HT-29 (cell line): ENCODE data around the gene CCSER1. TPM values are rescaled to one million over a fixed set of nuclear protein-coding genes. Genes with fewer than 3 reads are reported as not detected.
"Not testable (repeated sequence)": the region's sequence is repeated elsewhere in the genome, so short reads cannot be mapped to it uniquely, and the experiment has no call there.

Experiments used
- DNase-seq: peaks from one replicate; pipeline ENCODE4 v3.0.0-alpha.2; 2015; ENCODE audit warnings: low spot score
- total RNA-seq: library from RNA; depleted of rRNA; stranded (reverse); fragments of >200 nt; shearing (Covaris generic); gene quantifications from 2 replicates; pipeline ENCODE4 v1.2.3, GENCODE V29; 2014

Gene CCSER1
- total RNA-seq, 1 experiment from 2014 or later, result 12.3 TPM

GRCh38 chr4:91037951-91038350, 910.8 kb downstream of the CCSER1 start:
- no peak for DNase-seq

- DNase-seq, result no peak
Observed at GRCh38 chr4:91057871-91058270, 930.7 kb downstream of the CCSER1 start.

GRCh38 chr4:91058345-91058744, 931.2 kb downstream of the CCSER1 start:
- no peak for DNase-seq

- DNase-seq, result peak; percentile 7
Observed at GRCh38 chr4:91064157-91064853, 937.1 kb downstream of the CCSER1 start.

- DNase-seq, result no peak
Observed at GRCh38 chr4:91065117-91065516, 937.9 kb downstream of the CCSER1 start.

- no peak for DNase-seq
Observed at GRCh38 chr4:91070736-91071135, 943.5 kb downstream of the CCSER1 start.

GRCh38 chr4:91076147-91076546, 949.0 kb downstream of the CCSER1 start:
- DNase-seq, result no peak

GRCh38 chr4:91085961-91086360, 958.8 kb downstream of the CCSER1 start:
- no peak for DNase-seq

- no peak for DNase-seq
Observed at GRCh38 chr4:91087743-91088142, 960.5 kb downstream of the CCSER1 start.

GRCh38 chr4:91089178-91089577, 962.0 kb downstream of the CCSER1 start:
- no peak for DNase-seq

- peak; percentile 51 for DNase-seq
Observed at GRCh38 chr4:91092398-91092980, 965.3 kb downstream of the CCSER1 start.

- not testable (repeated sequence) for DNase-seq
Observed at GRCh38 chr4:91094220-91094619, 967.0 kb downstream of the CCSER1 start.

GRCh38 chr4:91099666-91100065, 972.5 kb downstream of the CCSER1 start:
- DNase-seq, result no peak

- DNase-seq, result no peak
Observed at GRCh38 chr4:91108751-91109150, 981.6 kb downstream of the CCSER1 start.

GRCh38 chr4:91111556-91111955, 984.4 kb downstream of the CCSER1 start:
- no peak for DNase-seq

- DNase-seq, result peak; percentile 52
Observed at GRCh38 chr4:91113130-91113706, 986.0 kb downstream of the CCSER1 start.

- no peak for DNase-seq
Observed at GRCh38 chr4:91114386-91114785, 987.2 kb downstream of the CCSER1 start.

- peak; percentile 14 for DNase-seq
Observed at GRCh38 chr4:91116861-91117260, 989.7 kb downstream of the CCSER1 start.

- no peak for DNase-seq
Observed at GRCh38 chr4:91118597-91118996, 991.4 kb downstream of the CCSER1 start.

GRCh38 chr4:91123742-91124141, 996.5 kb downstream of the CCSER1 start:
- DNase-seq, result no peak

GRCh38 chr4:91127192-91127591, 1000.0 kb downstream of the CCSER1 start:
- no peak for DNase-seq

GRCh38 chr4:91127831-91128230, 1000.6 kb downstream of the CCSER1 start:
- no peak for DNase-seq

GRCh38 chr4:91128519-91128918, 1001.3 kb downstream of the CCSER1 start:
- no peak for DNase-seq
